NB4 (cell line): ENCODE data around the gene FASN.

Source experiments
- POLR2A ChIP-seq: IDR thresholded peaks from 2 replicates; pipeline ENCODE4 v1.6.1; 2011; ENCODE audit warnings: mild to moderate bottlenecking; ENCODE audit not compliant: insufficient read length; ENCODE audit errors: extremely low read depth
- TF ChIP-seq, protein P1 (sequence below): IDR thresholded peaks from one replicate; pipeline ENCODE4 v1.5.1; 2012; ENCODE audit warnings: low read depth, low read length

DNA sequence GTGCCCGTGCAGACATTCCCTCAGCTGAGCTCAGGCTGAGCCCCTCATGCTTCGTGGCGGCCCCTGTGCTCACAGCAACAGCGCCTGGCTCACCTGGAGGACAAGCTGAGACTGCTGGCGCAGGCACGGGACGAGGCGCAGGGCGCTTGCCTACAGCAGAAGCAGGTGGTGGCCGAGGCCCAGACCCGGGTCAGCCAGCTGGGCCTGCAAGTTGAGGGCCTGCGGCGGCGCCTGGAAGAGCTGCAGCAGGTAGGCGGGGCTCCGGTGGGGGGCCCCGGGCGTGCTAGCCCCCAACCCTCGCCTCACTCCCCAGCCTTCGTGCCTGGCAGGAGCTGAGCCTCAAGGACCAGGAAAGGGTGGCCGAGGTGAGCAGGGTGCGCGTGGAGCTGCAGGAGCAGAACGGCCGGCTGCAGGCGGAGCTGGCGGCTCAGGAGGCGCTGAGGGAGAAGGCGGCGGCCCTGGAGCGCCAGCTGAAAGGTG is 68.0 kb downstream of the FASN start:
- TF ChIP-seq, protein P1, sequence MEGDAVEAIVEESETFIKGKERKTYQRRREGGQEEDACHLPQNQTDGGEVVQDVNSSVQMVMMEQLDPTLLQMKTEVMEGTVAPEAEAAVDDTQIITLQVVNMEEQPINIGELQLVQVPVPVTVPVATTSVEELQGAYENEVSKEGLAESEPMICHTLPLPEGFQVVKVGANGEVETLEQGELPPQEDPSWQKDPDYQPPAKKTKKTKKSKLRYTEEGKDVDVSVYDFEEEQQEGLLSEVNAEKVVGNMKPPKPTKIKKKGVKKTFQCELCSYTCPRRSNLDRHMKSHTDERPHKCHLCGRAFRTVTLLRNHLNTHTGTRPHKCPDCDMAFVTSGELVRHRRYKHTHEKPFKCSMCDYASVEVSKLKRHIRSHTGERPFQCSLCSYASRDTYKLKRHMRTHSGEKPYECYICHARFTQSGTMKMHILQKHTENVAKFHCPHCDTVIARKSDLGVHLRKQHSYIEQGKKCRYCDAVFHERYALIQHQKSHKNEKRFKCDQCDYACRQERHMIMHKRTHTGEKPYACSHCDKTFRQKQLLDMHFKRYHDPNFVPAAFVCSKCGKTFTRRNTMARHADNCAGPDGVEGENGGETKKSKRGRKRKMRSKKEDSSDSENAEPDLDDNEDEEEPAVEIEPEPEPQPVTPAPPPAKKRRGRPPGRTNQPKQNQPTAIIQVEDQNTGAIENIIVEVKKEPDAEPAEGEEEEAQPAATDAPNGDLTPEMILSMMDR: no peak
- TF ChIP-seq POLR2A: no peak
